AG10803 (cell line): ENCODE data around the gene AGAP1.

Source experiments
- DNase-seq: peaks from one replicate; pipeline ENCODE4 v3.0.0; 2010; ENCODE audit warnings: low read depth
- H3K4me3 ChIP-seq: 2 replicates; pipeline ENCODE4 v1.5.1; 2011; ENCODE audit warnings: mild to moderate bottlenecking, low read length, control low read depth
- TF ChIP-seq, protein P1 (sequence below): conservative IDR thresholded peaks from 2 replicates; pipeline ENCODE4 v1.5.1; 2011; ENCODE audit warnings: mild to moderate bottlenecking, low read length, control low read depth, inconsistent platforms

The AGAP1 gene

DNA sequence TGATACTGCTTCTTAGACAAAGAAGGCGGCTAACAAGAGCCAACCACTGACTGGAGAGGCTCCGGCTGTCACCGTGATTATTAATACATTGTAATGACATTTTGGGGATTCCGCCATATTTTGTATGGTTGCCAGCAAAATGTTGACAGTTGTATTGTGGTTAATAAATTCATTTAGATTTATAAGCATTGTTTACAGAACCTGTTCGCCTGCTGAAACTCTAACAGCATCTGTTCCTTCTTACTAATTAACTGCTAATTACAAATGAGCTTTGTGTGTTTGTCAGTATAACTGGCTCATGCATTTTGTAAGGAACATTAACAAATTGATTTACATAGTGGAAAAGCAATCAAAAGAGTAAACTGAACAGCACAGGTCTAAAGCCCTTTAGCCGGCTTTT is 342.0 kb downstream of the AGAP1 start:
- H3K4me3 ChIP-seq: no peak overlapping the region
- DNase-seq: no peak
- TF ChIP-seq, protein P1, sequence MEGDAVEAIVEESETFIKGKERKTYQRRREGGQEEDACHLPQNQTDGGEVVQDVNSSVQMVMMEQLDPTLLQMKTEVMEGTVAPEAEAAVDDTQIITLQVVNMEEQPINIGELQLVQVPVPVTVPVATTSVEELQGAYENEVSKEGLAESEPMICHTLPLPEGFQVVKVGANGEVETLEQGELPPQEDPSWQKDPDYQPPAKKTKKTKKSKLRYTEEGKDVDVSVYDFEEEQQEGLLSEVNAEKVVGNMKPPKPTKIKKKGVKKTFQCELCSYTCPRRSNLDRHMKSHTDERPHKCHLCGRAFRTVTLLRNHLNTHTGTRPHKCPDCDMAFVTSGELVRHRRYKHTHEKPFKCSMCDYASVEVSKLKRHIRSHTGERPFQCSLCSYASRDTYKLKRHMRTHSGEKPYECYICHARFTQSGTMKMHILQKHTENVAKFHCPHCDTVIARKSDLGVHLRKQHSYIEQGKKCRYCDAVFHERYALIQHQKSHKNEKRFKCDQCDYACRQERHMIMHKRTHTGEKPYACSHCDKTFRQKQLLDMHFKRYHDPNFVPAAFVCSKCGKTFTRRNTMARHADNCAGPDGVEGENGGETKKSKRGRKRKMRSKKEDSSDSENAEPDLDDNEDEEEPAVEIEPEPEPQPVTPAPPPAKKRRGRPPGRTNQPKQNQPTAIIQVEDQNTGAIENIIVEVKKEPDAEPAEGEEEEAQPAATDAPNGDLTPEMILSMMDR: no peak

DNA sequence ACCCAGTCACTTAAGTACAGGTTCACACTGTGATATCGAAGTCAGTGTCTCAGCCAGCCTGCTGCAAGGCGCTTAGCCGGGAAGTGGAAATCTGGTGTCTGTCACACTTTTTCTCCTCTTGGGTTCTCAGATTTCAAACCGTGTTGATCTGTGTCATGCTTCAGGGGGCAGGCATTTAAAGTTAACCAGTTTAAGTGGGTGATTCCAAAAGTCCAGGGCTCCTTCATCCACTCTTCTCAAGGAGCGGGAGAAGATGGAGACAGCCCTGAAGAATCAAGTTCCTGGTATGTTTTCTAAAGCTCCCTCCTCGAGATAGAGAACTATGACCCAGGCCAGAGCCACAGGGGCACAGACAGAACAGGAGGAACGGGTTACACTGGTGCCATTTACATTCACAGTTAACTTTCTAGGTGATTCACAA is 342.7 kb downstream of the AGAP1 start:
- no peak for DNase-seq
- TF ChIP-seq, protein P1: no peak
- H3K4me3 ChIP-seq: no peak overlapping the region

- TF ChIP-seq, protein P1: no peak
- no peak overlapping the region for H3K4me3 ChIP-seq
- DNase-seq: no peak
Measured at GRCh38 chr2:235839226-235839625, 345.4 kb downstream of the AGAP1 start.

DNA sequence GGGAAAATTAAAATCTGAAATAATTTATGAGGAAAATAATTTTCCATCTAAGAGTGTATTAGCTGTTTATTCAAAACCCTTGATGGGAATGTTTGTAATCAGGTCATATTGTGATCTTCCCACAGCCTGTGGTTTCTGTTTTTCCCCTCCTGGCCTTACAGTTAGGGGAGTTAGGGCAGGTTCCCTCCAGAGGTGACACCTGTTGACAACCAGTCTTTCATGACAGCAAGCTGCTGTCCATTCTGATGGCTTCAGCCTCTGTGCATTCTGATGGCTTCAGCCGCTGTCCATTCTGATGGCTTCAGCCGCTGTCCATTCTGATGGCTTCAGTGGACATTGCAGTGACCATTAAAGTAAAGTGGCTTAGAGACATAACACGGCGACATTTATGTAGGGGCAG is 346.1 kb downstream of the AGAP1 start:
- TF ChIP-seq, protein P1: no peak
- no peak overlapping the region for H3K4me3 ChIP-seq
- DNase-seq: no peak

DNA sequence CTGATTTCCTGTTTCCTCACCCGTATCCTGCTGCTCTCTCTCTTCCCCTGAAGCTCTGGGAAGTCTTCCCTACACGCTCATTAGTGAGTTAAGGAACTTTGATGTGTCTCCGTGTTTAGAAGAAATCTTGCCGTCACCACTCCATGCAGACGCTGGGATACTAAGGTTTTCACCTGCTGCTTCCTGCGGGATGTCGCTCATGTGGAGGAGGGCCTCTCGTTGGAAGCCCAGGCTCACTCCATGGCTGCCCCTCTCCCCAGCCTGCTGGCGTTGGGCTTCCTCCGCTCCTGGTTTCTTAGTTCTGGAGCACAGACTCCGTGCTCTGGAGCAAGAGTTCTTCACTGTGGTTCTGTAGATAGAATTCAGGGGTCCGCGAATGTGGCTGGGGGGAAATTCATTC is 348.0 kb downstream of the AGAP1 start:
- DNase-seq: no peak
- TF ChIP-seq, protein P1: no peak
- no peak overlapping the region for H3K4me3 ChIP-seq

- no peak overlapping the region for H3K4me3 ChIP-seq
- DNase-seq: no peak
- TF ChIP-seq, protein P1: no peak
Measured at GRCh38 chr2:235842941-235843340, 349.1 kb downstream of the AGAP1 start.

- H3K4me3 ChIP-seq: no peak overlapping the region
- TF ChIP-seq, protein P1: no peak
- no peak for DNase-seq
Measured at GRCh38 chr2:235843591-235844395, 349.9 kb downstream of the AGAP1 start.
